OCI-M1 (cell line): ENCODE data around the gene SLC24A4.

Experiments used
- DNase-seq: peaks from one replicate; lab custom pipeline; 2025; lab: John Stamatoyannopoulos, UW

Gene SLC24A4

DNA sequence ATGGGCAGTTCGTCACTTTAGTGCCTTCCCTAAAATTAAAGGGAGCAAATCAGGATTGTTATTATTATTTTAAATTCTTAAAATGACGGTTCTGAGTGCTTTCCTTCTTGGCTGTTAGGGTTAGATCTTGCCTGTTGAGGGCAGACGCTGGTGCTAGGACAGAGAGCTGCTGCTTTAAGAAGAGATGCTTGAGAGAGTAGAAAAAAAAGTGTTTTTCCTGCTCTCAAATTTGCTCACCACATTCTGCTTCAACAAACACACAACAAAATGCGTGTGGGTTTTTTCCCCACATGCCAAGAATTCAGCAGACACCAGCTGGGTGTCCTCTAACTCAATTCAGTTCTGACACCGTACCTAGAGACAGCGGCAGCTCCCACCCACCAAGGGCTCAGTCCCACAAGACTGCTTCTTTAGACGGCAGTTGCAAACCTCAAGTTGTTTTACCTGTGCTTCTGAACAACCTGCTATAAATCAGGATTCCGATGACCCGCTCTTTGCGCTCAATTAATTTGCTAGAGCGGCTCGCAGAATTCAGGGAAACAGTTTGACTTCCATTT is 114.8 kb downstream of the SLC24A4 start:
- no peak for DNase-seq

DNA sequence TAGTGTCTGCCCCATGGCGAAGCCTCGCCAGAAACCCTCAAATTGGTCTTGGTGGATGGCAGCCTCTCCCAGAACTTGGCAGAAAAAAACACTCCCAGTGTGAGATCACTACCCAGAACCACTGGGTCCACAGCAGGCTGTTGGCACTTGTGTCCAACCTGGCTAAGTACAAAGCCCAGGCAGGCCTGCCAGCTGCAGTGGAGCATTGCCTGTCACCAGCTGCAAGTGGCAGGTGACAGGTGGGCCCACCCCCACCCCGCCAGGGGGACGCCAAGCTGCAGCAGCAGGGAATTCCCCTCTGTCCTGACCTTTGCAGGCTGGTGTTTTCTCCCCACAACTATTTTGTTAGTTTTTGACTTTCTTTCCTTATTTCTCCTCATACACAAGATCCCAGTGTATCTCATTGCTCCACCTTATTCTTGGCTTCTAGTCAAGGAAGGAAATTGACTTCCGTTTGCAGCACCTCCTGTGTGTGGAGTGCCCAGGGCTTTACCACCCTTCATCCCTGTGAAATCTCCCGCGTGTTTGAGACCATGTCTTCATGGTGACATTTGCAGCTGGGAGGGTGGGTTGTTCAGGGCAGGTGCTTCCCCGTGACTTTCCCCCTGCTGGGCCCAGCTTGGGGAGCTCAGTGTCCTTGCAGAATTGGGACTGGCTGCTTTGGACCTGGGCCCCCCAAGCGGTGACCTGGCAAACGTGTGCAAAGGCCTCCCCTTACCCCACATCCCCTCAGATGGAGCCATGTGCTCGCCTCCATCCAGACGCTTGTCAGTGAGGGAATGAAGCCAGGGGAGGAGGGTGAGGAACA is 116.8 kb downstream of the SLC24A4 start:
- DNase-seq = no peak

DNA sequence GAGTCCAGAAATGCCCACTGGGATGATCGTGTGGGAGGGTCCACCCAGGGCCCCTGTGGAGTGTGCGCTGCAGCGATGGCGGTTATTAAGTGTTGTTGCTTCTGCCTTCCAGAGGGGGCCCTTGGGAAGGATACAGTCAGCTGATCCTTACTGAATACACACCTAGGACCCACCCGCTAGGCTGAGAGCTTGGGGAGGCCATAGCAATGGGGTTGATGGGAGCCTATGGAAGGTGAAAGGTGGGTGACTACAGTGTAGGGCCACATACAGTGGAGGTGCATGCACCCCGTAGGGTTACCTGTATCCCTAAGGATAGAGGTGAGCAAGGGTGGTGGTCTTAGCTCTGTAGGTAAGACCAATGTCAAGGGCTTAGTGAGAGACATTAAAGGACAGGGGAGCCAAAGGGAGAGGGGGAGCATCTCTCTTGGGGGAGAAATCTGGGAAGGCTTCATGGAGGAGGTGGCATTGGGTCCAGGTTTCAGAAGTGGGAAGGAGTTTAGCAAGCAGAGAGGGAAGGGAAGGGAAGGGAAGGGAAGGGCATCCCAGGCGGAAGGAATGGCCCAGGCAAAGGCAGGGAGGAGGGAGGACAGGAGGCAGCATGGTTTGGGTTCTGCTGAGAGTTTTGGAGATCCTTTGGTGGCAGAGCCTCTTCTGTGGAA is 117.5 kb downstream of the SLC24A4 start:
- DNase-seq = no peak

DNA sequence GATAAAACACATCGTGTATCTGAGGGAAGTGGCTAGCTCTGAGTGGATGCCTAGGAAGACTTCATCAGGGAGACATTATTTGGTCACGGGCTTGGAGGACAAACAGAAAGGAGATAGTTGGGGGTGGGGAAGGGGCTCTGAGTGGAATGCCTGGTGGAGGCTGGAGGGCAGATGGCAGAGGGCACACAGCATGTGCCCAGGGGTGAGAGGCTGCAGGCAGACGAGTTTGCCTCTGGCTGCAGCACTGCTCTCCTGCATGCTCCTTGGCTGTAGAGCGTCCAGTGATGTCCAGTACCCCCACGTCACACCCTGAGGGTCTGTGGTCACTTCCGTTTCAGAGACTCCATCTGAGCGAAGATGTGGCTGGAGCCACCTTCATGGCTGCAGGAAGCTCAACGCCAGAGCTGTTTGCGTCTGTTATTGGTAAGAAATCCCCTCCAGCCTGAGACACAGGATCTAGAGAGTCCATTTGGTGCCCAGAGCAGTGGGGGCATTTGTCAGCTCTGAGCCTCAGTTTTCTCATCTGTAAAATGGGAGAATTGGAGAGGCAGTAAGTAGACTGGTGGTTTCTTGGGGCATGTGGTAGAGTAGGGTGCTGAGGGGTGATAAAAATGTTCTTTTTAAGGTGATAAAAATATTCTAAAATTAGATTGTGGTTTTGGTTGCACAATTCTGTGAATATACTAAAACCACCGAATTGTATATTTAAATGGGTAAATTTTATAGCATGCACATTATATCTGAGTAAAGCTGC is 119.0 kb downstream of the SLC24A4 start:
- DNase-seq = peak; percentile 31

DNA sequence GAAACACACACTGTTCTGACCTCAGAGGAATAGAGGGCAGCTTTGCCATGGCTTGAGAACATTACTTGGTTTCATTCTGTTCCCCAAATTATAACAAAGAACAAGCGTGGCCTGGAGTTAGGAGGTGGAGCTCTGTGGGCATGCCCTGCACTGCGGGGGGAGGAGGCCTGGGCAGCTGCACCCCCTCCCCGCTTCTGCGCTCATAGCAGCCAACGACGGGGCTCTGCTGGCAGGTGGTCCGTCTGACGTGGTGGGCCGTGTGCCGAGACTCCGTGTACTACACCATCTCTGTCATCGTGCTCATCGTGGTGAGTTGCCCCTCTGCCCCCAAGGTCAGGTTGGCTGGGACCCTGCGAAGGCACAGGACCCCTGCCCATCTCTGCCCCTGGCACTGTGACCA is 120.2 kb downstream of the SLC24A4 start:
- no peak for DNase-seq

DNA sequence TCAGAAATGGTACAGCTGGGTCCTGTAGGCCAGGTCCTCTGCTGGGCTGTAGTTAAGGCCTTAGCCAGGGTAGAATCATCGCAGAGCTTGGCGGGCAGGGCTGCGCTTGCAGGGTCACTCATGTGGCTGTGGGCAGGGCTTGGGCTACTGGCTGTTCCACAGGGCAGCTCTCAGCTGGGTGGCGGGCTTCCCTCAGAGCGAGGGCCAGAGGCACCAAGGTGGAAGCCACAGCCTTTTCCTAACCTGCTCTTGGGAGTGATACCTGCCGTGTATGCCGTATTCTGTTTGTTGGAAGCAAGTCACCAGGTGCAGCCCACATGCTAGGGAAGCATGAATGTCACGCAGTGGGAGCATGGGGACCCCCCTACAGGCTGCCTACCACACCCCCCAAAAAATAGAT is 120.8 kb downstream of the SLC24A4 start:
- no peak for DNase-seq

DNA sequence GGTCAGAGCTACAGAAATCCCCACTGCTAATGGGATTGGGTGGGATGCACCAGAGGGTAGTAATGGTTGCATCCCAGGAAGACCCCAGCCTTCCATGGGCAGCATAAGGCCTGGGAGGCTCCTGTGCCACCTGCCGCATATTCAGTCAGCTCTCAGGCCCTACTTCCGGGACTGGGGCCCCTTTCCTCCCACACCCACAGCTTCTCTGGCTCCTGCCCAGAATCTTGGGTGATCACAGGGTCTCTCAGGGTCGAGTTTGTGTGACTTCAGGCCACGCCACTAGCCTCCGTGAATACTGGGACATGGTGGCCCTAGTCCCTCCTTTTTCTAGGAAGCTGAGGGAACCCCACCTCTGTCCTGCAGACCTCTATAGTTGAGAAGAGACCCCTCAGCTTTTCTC is 123.8 kb downstream of the SLC24A4 start:
- no peak for DNase-seq

DNA sequence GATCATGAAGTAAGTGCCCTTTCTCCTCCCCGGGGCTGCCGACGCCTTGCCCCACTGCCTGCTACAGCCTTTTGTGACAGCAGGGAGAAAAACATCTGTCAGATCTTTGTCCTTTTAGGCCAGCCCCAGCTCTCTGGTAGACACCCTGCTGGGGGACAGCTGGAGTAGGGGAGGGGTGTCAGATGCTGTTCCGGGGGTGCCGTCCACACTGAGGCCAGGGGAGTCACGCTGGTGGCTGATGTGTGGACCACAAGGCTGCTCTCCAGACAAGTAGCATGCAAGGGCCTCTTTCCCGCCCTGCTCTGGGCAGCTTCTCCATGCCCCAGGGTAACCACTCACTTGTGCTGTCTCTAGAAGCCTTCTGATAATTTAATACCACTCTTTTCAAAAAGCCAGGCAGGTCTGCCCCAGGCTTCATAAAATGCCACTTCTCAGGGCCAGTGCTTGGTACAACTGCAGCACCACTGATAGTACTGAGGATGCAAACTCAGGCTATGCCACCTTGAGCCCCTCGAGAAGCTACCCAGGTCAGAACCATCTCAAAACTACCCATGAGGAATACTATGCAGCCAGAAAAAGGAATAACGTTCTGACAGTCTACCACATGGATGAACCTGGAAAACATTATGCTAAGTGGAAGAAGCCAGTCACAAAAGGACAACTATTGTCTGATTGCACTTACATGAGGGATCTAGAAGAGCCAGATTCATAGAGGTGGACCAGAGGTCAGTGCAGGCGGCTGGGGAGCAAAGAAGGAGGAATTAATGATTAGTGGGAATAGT is 124.6 kb downstream of the SLC24A4 start:
- DNase-seq = no peak

DNA sequence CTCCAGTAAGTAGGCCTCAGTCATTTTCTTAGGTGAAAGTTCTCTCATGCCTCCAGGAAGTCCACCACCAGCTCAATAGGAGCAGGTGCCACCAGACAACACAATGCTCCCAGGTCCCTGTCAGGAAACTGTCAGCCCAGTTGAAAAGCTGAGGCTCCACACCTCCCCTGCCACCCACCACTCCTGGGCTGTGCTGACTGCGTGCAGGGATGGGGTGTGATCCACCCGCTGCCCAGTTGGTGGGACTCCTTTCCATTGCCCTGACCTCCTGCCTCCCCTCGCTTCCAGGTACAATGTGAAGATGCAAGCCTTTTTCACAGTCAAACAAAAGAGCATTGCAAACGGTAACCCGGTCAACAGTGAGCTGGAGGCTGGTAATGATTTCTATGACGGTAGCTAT is 125.8 kb downstream of the SLC24A4 start:
- no peak for DNase-seq

DNA sequence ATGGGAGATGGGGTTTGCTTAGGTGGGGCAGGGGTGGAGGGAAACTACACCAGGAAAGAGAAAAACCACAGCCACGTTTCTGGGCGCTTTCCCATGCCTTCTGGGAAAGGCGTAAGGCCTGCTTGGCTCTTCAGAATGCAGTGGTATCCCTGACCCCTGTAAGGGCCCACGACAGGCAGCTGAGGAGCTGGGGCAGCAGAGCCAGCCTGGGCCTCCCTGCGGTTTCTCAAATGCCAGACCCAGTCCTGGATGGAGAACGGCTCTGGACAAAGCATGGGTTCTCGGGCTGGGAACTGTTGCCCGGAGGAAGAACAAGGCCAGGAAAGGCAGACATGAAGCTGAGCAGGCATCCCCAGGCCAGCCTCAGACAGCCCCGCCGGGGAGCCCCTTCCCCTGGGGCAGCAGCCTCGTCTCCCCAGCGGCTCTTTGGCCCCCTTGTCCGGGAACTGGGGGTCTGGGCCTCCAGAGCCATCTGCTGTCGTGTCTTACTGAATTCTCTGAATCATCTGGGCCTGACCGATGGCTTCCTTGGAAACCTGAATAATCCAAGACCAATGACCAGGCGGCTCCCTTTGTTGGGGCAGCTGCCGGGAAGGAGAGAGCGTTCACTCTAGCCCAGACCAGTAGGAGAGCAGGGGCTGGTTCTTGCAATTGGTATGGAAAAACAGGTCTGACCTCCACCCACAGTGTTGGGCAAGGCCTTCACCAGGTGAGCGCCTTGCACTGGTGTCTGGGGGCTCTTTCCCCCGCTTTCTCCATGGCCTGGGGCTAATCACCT is 126.6 kb downstream of the SLC24A4 start:
- DNase-seq = no peak

DNA sequence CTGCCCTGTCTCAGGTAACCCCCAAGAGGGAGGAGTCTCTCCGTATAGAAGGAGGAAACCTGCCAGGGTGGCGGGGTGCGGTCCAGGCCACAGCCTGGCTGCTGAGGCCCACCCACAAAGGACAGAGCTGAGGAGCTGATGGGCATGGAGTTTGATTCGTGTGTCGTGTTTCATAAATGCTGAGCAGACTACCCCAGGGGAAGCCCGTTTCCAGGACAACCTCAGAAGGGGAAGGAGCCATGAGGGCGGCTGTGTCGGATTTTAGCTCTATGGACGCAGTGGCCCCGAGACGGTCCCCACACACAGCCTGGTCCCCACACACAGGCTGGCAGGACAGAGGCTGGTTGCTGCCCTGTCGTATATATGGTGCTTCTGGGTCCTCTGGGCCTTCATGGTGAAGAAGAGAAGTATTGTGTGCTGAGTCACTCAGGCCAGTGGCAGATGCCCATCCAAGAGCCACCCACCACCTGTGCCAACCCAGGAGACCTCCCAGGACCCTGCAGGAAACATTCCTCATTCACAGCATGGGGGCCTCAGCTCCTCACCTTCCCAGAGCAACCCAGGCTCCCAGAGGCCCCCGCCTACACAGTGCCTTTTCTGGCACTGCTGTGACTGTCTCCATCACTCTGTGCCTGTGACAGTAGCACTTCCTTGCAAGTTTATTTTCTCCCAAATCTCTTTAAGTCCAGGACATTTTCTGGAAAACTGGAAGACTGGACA is 127.5 kb downstream of the SLC24A4 start:
- no peak for DNase-seq

DNA sequence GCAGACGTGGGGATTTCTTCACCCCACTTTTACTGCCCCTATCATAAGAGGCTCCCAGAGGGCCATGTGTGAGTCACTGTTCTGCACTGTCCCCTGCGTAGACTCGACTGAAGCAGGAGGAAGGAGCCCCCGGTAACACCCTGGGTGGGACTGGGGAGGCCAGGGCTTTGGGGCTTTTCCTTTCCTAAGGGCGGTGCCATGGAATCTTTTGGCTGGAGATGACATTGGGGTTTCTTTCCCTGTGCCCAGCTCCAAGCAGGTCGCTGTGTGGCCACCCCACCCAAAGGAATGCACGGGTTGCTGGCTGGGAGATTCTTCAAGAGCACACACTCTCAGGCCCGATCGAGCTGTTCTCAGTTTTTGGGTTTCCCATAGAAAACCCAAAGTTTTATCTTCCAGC is 128.3 kb downstream of the SLC24A4 start:
- no peak for DNase-seq

DNA sequence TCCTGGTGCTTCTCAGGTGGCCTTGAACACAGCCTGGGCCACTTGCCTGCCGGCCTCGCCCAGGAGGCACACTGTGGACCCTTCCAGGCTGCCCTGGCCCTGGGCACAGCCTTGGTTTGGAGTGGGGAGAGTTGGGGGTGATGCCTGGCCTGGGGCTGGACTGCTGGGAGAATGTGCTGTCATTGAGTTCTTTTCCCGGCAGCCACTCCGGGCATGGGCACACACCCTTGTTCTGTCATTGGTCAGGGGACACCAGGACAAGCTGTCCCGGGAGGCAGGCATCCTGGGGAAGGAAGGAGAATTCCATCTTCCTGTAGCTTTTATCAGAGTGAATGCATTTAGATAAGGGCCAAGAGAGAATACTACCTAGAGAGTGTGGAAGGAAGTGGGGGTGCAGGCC is 128.8 kb downstream of the SLC24A4 start:
- no peak for DNase-seq

DNA sequence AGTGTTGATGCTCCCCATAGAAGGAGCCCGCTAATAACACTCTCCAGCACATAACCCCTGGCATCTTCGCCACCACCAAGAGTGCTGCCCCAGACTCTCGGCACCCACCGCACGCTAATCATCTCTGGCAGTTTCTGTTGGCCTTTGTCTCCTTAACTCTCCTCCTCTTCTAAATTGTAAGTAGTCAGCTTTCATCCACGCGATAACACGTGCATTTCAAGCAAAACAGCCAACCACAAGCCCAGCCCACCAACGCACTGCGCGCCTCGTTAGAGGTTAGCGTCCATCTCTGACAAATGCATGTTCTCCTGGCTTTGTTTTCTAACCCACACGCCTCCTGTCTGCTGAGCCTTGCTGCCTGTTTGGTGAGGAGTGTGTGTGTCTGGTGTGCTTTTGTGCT is 129.5 kb downstream of the SLC24A4 start:
- no peak for DNase-seq

DNA sequence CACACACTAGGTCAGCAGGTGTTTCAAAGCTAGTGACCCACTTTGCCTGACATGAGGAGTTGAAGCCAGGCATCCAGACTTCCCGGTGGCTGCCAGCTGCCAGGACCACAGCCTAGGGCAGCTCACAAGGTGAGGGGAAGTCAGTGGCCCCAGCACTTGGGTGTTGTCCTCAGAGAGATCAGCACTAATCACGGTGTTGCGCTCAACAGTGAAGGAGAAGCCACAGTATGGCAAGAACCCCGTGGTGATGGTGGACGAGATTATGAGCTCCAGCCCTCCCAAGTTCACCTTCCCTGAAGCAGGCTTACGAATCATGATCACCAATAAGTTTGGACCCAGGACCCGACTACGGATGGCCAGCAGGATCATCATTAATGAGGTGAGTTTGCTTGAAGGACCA is 130.7 kb downstream of the SLC24A4 start:
- DNase-seq = no peak

DNA sequence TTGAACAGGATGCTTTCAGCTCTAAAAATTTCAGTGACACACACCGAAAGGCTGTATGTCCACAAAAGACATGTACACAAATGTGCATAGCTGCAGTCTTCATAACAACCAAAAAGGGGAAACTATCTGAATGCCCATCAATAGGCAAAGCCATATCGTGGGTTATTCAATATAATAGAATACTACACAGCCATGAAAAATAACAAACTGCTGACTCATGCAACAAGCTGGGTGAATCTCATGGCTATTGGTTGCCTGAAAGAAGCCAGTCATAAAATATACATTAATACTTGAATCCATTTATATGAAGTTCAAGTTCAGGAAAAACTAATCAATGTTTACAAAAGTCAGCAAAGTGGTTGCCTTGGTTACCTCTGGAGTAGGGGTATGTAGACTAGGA is 132.3 kb downstream of the SLC24A4 start:
- no peak for DNase-seq

DNA sequence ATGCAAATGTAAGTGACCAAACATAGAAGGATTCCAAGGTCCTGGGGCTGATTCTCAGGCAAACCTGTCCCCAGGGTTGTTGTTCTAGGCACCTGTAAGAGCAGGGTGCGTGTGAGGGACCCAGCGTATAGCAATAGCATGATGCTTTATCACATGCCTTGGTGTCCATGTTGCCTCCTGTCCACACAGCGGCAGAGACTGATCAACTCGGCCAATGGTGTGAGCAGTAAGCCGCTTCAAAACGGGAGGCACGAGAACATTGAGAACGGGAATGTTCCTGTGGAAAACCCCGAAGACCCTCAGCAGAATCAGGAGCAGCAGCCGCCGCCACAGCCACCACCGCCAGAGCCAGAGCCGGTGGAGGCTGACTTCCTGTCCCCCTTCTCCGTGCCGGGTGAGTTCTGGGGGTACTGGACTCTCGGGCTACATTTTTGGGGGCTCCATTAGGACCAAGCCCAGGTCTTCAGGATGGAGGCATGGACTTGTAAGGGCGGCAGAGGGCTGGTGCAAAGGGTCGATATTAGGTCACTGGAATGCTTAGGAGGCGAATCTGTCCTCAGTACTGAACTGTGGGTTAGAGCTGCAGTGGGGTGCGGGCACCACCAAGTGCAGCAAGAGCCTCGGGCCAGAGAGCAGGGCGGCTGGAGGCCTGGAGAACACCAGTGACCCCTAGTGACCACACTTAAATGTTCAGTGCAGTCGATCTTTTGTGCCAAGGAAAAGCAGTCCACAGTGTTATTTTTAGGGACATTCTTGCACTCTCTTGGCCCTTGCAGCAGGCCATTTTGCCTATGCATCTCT is 133.4 kb downstream of the SLC24A4 start:
- DNase-seq = peak; percentile 62

DNA sequence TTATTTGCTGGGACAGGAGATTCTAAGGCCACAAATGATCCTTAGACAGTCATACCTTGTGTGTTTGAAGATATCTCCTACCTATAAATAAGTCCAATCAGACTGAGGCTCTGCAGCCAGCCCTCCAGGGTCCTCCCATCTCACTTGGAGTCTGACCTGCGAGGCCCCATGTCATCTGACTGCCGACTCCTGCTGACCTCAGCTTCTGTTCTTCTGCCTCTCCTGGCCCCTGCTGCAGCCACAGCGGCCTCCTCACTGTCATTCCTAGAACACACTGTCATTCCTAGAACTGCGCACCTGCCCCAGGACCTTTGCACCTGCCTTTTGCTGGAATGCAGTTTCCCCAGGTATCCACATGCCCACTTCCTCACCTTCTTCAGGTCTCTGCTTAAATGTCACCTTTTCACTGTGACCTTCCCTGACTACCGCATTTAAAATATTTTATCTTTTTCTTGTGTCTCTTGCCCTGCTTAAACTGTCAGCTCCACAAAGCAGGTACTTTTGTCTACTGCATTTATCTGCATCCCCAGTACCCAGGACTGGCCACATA is 134.1 kb downstream of the SLC24A4 start:
- DNase-seq = no peak
